GM10266 (cell line): ENCODE results near the gene NHS.

Experiments used
- DNase-seq: peaks from one replicate; pipeline ENCODE4 v3.0.0; 2012; ENCODE audit errors: extremely low spot score
- TF ChIP-seq, protein P1 (sequence below): IDR thresholded peaks from 2 replicates; pipeline ENCODE4 v1.5.1; 2012; ENCODE audit warnings: mild to moderate bottlenecking, low read depth; ENCODE audit not compliant: control insufficient read depth, insufficient read depth; ENCODE audit errors: missing control alignments

The NHS gene

DNA sequence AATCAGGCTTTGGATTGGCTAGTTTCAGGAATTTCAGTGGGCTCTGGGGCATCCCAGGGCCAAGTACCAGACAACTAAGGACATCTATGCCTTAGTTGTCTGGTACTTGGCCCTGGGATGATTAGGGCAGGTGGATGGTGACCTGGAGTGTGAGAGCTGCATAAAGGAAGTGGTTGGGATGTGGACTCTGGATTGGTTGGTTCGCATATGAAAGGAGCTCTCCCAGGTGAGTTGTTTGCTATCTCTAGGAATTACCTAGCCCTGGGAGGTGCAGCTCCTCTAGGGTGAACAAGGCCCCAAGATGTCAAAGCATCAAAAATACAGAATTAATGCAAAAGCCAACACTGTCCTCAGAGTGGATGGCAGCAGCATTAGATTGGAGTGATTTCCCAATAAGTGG is 109.6 kb downstream of the NHS start:
- no peak for DNase-seq
- TF ChIP-seq, protein P1, sequence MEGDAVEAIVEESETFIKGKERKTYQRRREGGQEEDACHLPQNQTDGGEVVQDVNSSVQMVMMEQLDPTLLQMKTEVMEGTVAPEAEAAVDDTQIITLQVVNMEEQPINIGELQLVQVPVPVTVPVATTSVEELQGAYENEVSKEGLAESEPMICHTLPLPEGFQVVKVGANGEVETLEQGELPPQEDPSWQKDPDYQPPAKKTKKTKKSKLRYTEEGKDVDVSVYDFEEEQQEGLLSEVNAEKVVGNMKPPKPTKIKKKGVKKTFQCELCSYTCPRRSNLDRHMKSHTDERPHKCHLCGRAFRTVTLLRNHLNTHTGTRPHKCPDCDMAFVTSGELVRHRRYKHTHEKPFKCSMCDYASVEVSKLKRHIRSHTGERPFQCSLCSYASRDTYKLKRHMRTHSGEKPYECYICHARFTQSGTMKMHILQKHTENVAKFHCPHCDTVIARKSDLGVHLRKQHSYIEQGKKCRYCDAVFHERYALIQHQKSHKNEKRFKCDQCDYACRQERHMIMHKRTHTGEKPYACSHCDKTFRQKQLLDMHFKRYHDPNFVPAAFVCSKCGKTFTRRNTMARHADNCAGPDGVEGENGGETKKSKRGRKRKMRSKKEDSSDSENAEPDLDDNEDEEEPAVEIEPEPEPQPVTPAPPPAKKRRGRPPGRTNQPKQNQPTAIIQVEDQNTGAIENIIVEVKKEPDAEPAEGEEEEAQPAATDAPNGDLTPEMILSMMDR: no peak

DNA sequence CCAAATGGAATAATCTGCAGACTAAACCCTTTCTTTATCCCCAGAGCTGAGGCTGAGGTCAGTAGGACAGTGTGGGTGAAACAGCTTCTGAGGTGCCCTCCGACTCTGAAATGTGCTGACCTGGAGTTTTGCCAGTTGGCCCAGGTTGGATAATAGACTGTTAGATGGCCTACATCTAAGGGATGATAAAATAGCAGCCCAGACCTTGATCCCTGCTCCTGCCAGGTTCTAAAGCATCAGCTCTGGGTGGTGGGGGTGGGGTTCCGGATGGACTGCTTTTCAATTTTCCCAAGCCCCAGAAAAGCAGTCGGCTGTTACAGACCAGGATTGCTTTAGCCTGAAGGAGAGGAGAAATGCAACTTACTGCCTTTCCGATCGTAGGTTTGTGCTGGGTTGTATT is 110.4 kb downstream of the NHS start:
- TF ChIP-seq, protein P1: no peak
- DNase-seq: no peak

DNA sequence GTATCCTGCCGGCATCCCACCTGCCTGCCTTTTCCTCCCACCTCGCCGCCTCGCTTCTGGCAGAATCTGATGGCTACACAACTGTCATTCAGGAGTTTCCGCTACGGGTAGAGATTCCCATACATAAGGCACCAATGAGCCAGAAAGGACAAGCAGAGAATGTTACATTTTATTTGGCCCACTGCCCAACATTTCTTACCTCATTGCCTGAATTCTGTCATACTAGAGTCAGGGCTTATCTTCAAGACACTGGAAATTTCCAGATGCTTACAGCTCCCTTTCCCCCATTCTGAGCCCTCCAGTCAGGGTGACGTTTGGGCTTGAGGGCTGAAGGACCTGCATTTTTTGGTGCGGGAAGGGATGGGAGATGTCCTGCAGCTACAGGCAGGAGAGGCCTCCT is 113.0 kb downstream of the NHS start:
- TF ChIP-seq, protein P1: no peak
- DNase-seq: no peak

DNA sequence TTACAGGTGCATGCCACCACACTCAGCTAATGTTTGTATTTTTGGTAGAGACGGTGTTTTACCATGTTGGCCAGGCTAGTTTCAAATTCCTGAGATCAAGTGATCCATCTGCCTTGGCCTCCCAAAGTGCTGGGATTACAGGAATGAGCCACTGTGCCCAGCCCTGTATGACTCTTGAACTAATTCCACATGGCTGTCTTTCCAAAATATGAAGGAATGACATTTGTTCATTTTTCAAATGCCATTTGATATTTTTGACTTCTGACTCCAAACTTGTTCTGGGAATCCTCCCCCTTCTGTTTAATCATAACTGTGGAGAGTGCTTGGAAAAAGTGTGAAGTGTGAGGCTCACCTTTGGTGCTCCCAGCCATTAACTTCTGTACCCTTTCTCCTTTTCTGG is 119.2 kb downstream of the NHS start:
- TF ChIP-seq, protein P1: no peak
- DNase-seq: no peak

DNA sequence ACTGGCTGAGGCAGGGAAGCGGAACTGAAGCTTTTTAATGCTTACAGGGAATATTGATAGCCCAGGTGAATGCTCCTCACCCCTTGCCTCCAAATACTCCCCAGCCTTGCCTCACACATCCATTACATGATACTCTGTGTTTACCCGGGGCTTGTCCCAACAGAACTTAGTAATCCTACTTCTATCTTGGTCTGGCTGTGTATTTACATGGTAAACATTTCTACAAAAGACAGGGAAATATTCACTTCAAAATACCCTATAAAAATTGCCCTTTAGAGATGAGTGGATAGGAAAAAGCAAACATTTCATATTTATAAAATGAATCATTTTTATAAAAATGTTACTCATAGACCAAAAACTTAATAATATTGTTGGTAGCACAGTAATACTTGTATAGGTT is 120.1 kb downstream of the NHS start:
- no peak for DNase-seq
- TF ChIP-seq, protein P1: no peak

DNA sequence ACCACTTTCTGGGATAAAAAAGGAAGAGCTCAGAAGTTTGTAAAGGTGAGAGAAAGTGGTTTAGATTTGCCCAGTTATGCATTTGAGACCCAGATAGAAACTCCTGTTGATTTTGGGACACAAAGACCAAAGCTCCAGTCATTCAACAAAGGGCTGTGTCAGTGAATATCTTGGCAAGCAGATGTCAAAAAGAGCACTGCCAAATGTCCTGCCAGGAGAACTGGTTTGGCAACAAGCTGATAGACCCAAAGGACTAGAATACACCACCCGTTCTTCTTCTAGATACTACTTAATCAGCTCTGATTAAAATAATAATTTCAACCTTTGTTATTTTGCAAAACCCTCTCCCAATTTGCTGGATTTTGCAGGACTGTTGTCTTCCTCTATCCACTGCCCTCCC is 121.4 kb downstream of the NHS start:
- DNase-seq: no peak
- TF ChIP-seq, protein P1: no peak

DNA sequence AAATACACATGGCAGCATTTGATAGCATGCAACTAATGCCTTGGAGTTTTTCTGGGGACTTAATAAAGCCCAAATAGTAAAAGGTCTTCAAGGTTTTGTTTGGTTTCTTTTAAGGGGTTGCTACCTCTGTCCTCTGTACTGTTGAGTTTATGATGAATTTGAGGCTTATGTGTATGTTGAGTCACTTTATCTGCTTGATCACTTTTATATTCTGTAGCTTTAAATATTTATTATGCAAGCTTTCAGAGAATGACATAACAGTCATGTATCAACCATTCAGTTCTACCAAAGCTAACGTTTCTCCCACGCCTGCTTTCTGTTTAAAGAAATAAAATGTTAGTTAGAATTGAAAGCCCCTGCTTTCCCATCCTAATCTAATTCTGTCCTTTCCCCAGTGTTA is 122.2 kb downstream of the NHS start:
- DNase-seq: no peak
- TF ChIP-seq, protein P1: no peak

DNA sequence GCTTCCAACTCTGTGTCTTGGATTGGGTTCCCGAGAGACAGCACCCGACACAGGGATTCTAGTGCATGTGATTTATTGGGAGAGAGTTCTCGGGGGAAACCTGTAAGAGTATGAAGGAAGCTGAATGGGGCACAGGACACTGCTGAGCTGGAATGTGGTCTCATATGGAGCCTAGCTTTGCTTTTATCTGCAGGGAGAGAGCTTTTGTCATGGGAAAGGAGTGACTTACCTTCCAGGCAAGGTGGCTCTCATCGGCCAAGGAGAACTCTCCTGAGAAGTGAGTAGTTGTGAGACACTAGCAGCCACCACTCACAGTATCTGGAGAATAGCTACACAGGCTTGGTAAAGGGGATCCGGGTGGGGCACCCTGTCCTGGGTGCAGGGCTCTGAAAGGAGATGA is 124.5 kb downstream of the NHS start:
- TF ChIP-seq, protein P1: no peak
- no peak for DNase-seq
